A549 (cell line): ENCODE measurements around the gene BTBD8. TPM values are rescaled to one million over a fixed set of nuclear protein-coding genes. Genes with fewer than 3 reads are reported as not detected.

Source experiments
- ATAC-seq, 2 experiments: fragments of 200-7000 bp in 1 of 2; fragments of >200 bp in 1 of 2; cut with Nextera tagmentation in 1 of 2; cut with Tn5 transposase in 1 of 2; 3 replicates each; pipeline versions ENCODE4 v1.8.0 to v1.9.1; 2018 to 2020; ENCODE audit warnings: mild to moderate bottlenecking in 1 of 2, moderate library complexity in 1 of 2
- CTCF ChIA-PET: fragments of 300-600 bp; sonication (Branson Sonifier 250); formaldehyde crosslinking; extraction: SDS; loops from one replicate; lab custom pipeline; 2021; ENCODE audit warnings: antibody characterized with exemption, inconsistent platforms; lab: Yijun Ruan, JAX
- POLR2A ChIA-PET: fragments of 350-600 bp; formaldehyde crosslinking; extraction: SDS; loops from one replicate; lab custom pipeline; 2021; ENCODE audit warnings: antibody characterized with exemption, inconsistent platforms; lab: Yijun Ruan, JAX
- DNase-seq, 2 experiments: peaks; one replicate each; pipeline versions ENCODE4 v3.0.0 to v3.0.0-alpha.2; 2011 to 2016; ENCODE audit warnings: low read depth in 1 of 2, low spot score in 1 of 2
- FAIRE-seq: peaks from 2 replicates; lab custom pipeline; 2011; peaks lifted over from hg19 to GRCh38; lab: Jason Lieb, UNC
- H3K27ac ChIP-seq, 2 experiments: fragments of >200 bp; sonication (Bioruptor Twin); formaldehyde crosslinking; 3 replicates each; pipeline ENCODE4 v1.5.1; 2016 to 2017
- H3K4me1 ChIP-seq: fragments of >200 bp; sonication (Bioruptor Twin); formaldehyde crosslinking; 3 replicates; pipeline ENCODE4 v1.6.1; 2016
- H3K4me2 ChIP-seq: fragments of >200 bp; sonication (Bioruptor Twin); formaldehyde crosslinking; 3 replicates; pipeline ENCODE4 v1.6.1; 2016
- H3K4me3 ChIP-seq: fragments of >200 bp; sonication (Bioruptor Twin); formaldehyde crosslinking; 3 replicates; pipeline ENCODE4 v1.5.1; 2016
- H3K9me3 ChIP-seq: fragments of >200 bp; sonication (Bioruptor Twin); formaldehyde crosslinking; 3 replicates; pipeline ENCODE4 v1.6.1; 2016
- CBX2 ChIP-seq: fragments of 200-600 bp; sonication (generic); IDR thresholded peaks from 2 replicates; pipeline ENCODE4 v1.6.1; 2016; ENCODE audit warnings: low read depth, mild to moderate bottlenecking, borderline replicate concordance
- CHD2 ChIP-seq: fragments of 150-350 bp; IDR thresholded peaks from 2 replicates; pipeline ENCODE4 v1.6.1; 2014; ENCODE audit warnings: low read length; ENCODE audit not compliant: partially characterized antibody
- EP300 ChIP-seq, 2 experiments: fragments of >200 bp; sonication (Bioruptor Twin); formaldehyde crosslinking; IDR thresholded peaks; 2 replicates in 1 of 2; 3 replicates in 1 of 2; pipeline ENCODE4 v1.6.1; 2016 to 2017
- FOSB ChIP-seq: fragments of 250-450 bp; sonication (Bioruptor Pico); IDR thresholded peaks from 2 replicates; pipeline ENCODE4 v1.5.0; 2020; ENCODE audit warnings: mild to moderate bottlenecking, moderate library complexity
- HOXB13 ChIP-seq: fragments of 250-450 bp; sonication (Bioruptor Pico); IDR thresholded peaks from 2 replicates; pipeline ENCODE4 v1.5.0; 2020; ENCODE audit warnings: low read depth, mild to moderate bottlenecking, moderate library complexity
- JUNB ChIP-seq: fragments of >200 bp; sonication (Bioruptor Twin); formaldehyde crosslinking; IDR thresholded peaks from 2 replicates; pipeline ENCODE4 v1.6.1; 2016
- KDM1A ChIP-seq: fragments of 200-600 bp; sonication (generic); IDR thresholded peaks from 2 replicates; pipeline ENCODE4 v1.6.1; 2016; ENCODE audit warnings: low read depth, mild to moderate bottlenecking
- POLR2A ChIP-seq: IDR thresholded peaks from 2 replicates; pipeline ENCODE4 v1.6.1; 2012; ENCODE audit warnings: mild to moderate bottlenecking, low read length
- POLR2AphosphoS2 ChIP-seq: conservative IDR thresholded peaks from 2 replicates; pipeline ENCODE4 v1.6.1; 2012; ENCODE audit warnings: low read length, improper control_type of control experiment, inconsistent platforms
- RNF2 ChIP-seq: fragments of 200-600 bp; sonication (generic); IDR thresholded peaks from 2 replicates; pipeline ENCODE4 v1.6.1; 2016; ENCODE audit warnings: low read depth, mild to moderate bottlenecking, antibody characterized with exemption, moderate library complexity, borderline replicate concordance
- ZFP36 ChIP-seq: fragments of 450-650 bp; IDR thresholded peaks from 2 replicates; pipeline ENCODE4 v1.6.1; 2014; ENCODE audit warnings: borderline replicate concordance; ENCODE audit not compliant: partially characterized antibody
- WGBS: methylation state at CpG from one replicate; pipeline ENCODE4 v1.1.6; 2017; ENCODE audit errors: missing lambda C conversion rate; 5-methylcytosine and 5-hydroxymethylcytosine counted together
- polyA plus RNA-seq, 4 experiments: library from polyadenylated mRNA; depleted of rRNA in 3 of 4; stranded (reverse); fragments of >200 nt; fragmentation: RNase III in 1 of 4; extraction: RNeasy Plus Mini Kit Qiagen cat#74134 plus additional on column Dnase treatment in 1 of 4; gene quantifications; 2 replicates in 3 of 4; 3 replicates in 1 of 4; pipeline ENCODE4 v1.2.3, GENCODE V29; 2011 to 2017
- TF ChIP-seq, protein P1 (sequence below): fragments of >200 bp; sonication (Bioruptor Twin); formaldehyde crosslinking; IDR thresholded peaks from 3 replicates; pipeline ENCODE4 v1.6.1; 2016
- TF ChIP-seq, protein P2 (sequence below): fragments of >200 bp; sonication (Bioruptor Twin); formaldehyde crosslinking; IDR thresholded peaks from 3 replicates; pipeline ENCODE4 v1.5.1; 2016

BTBD8 gene
- polyA plus RNA-seq, 2 of the 4 experiments (the other 2 are of a cell fraction), result 0.80 to 2.5 TPM

DNA sequence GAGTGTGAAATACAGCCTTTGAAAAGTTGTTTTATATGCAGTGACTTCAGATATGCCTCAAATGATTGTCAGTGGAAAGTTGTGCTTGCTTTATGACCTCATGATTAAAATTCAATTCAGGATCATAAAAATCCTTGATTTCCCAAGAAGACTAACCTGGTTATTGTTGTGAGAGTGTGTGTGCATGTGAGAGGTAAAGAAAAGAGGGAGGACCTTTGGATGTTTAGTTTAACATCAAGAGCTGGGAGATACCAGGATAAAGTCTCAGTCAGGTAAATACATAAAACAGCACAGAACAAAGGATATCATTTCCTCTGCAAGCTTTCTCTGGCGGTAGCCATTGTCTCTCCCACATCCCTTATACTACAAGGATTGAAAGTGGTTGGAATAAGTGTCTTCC, 14.4 kb downstream of the BTBD8 start:
- H3K4me3 ChIP-seq, result no peak overlapping the region
- DNase-seq, result no peak
- CTCF ChIA-PET, result no interaction called here
- H3K4me1 ChIP-seq, result no peaks in the 10 kb centered on the region
- no peak for ATAC-seq
- FAIRE-seq, result no peak
- whole genome bisulfite sequencing, result 76% methylated on average over 1 of the region's 1 CpG
- H3K27ac ChIP-seq, result no peak overlapping the region
- POLR2A ChIA-PET, result no interaction called here
- H3K4me2 ChIP-seq, result no peak overlapping the region
- H3K9me3 ChIP-seq, result no peaks in the 10 kb centered on the region
- TF ChIP-seq FOSB (no peak), CBX2 (no peak), RNF2 (no peak), CHD2 (no peak)

DNA sequence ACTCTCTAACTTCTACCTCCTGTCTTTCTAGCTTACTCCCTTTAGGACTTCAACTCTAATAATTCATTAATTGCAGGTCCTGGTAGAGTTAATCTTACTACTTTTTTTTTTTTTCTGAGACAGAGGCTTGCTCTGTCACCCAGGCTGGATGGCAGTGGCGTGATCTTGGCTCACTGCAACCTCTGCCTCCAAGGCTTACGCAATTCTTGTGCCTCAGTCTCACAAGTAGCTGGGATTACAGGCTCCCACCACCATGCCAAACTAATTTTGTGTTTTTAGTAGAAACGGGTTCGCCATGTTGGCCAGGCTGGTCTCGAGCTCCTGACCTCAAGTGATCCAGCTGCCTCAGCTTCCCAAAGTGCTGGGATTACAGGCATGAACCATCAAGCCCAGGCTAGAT, 15.7 kb downstream of the BTBD8 start:
- no peak for DNase-seq
- CTCF ChIA-PET, result interaction anchor here (0.6 kb wide), 1 partner anchor 688 kb away, joined by 5 read pairs; no protein-coding TSS in a partner anchor
- TF ChIP-seq POLR2A (no peak), EP300 (IDR thresholded peaks at IDR 0.05) (no peak), POLR2AphosphoS2 (no peak)
- TF ChIP-seq, protein P1, sequence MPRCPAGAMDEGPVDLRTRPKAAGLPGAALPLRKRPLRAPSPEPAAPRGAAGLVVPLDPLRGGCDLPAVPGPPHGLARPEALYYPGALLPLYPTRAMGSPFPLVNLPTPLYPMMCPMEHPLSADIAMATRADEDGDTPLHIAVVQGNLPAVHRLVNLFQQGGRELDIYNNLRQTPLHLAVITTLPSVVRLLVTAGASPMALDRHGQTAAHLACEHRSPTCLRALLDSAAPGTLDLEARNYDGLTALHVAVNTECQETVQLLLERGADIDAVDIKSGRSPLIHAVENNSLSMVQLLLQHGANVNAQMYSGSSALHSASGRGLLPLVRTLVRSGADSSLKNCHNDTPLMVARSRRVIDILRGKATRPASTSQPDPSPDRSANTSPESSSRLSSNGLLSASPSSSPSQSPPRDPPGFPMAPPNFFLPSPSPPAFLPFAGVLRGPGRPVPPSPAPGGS, result no peak
- TF ChIP-seq, protein P2, sequence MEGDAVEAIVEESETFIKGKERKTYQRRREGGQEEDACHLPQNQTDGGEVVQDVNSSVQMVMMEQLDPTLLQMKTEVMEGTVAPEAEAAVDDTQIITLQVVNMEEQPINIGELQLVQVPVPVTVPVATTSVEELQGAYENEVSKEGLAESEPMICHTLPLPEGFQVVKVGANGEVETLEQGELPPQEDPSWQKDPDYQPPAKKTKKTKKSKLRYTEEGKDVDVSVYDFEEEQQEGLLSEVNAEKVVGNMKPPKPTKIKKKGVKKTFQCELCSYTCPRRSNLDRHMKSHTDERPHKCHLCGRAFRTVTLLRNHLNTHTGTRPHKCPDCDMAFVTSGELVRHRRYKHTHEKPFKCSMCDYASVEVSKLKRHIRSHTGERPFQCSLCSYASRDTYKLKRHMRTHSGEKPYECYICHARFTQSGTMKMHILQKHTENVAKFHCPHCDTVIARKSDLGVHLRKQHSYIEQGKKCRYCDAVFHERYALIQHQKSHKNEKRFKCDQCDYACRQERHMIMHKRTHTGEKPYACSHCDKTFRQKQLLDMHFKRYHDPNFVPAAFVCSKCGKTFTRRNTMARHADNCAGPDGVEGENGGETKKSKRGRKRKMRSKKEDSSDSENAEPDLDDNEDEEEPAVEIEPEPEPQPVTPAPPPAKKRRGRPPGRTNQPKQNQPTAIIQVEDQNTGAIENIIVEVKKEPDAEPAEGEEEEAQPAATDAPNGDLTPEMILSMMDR, result no peak
- Histone ChIP-seq H3K4me1 (no peaks in the 10 kb centered on the region), H3K4me3 (no peak overlapping the region), H3K9me3 (no peaks in the 10 kb centered on the region), H3K4me2 (no peak overlapping the region), H3K27ac (no peak overlapping the region)
- 72% methylated on average over 5 of the region's 5 CpGs for WGBS
- FAIRE-seq, result no peak
- ATAC-seq, result no peak
- POLR2A ChIA-PET, result no interaction called here

DNA sequence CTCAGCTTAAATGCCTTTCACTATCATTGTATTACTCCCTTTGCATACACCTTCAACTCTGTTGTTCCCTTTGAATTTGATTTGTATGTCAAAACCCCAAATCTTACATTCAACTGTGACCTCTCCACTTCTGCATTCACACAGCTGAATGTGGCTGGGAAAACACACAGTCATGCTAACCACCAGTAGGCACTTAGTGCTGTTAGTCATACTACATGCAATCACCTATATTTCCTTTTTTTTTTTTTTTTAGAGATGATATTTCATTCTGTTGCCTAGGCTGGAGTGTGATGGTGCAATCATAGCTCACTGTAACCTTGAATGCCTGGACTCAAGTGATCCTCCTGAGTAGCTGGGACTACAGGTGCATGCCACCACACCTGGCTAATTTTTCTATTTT, 16.2 kb downstream of the BTBD8 start:
- TF ChIP-seq, protein P2, result no peak
- TF ChIP-seq JUNB, result no peak
- TF ChIP-seq ZFP36, result no peak
- TF ChIP-seq KDM1A, result no peak
- Histone ChIP-seq H3K4me2 (no peak overlapping the region), H3K27ac (no peak overlapping the region), H3K4me1 (no peaks in the 10 kb centered on the region), H3K9me3 (no peaks in the 10 kb centered on the region), H3K4me3 (no peak overlapping the region)
- ChIA-PET POLR2A (no interaction called here), CTCF (interaction anchor here (0.6 kb wide), 1 partner anchor 689 kb away, joined by 5 read pairs; no protein-coding TSS in a partner anchor)
- FAIRE-seq, result no peak
- no peak for ATAC-seq
- no peak for DNase-seq

DNA sequence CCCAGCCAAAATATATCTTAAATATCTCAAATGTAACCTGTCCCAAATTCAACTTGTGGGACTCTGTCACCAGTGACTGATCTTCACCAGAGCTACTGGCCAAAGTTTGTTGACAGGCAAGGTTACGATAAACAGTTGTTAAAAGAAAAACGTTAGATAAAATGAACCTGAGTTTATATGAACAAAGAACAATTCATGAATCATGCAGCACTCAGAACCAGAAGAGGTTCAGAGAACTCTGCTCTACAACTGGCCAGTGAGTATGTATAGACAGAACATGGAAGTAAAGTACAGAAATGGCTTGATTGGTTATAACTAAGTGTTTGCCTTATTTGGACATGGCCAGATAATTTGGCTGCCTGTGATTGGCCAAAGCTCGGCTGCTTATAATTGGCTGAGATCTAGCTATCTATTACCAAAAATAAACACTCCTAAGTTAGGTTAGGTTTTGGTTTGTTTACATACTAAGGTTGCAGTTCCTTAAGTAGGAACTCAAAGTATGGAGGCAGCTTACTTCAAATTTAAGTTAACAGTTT, 25.5 kb downstream of the BTBD8 start:
- FAIRE-seq (no peak), ATAC-seq (no peak), DNase-seq (no peak)
- ChIA-PET POLR2A (no interaction called here), CTCF (interaction anchor here (0.6 kb wide), 1 partner anchor 280 kb away, joined by 3 read pairs; no protein-coding TSS in a partner anchor)
- Histone ChIP-seq H3K4me2 (no peak overlapping the region), H3K9me3 (no peaks in the 10 kb centered on the region), H3K27ac (no peak overlapping the region), H3K4me3 (no peak overlapping the region), H3K4me1 (no peaks in the 10 kb centered on the region)
- WGBS, result 82% methylated on average over 3 of the region's 3 CpGs
- no peak for TF ChIP-seq RNF2
- TF ChIP-seq HOXB13 (CRISPR knock-in tag), result no peak
- no peak for TF ChIP-seq POLR2AphosphoS2
